HL-60/S4 (cell line): ENCODE results near the gene TOX4.
"Not testable (repeated sequence)": the region's sequence is repeated elsewhere in the genome, so short reads cannot be mapped to it uniquely, and the experiment has no call there.

ENCODE experiments used
- in situ Hi-C: fragments of 300-500 bp; cut with MboI; formaldehyde crosslinking; loops from 2 replicates; pipeline ENCODE4 v1.14.3; 2022; ENCODE audit warnings: low sequenced_read_pairs

Gene TOX4

DNA sequence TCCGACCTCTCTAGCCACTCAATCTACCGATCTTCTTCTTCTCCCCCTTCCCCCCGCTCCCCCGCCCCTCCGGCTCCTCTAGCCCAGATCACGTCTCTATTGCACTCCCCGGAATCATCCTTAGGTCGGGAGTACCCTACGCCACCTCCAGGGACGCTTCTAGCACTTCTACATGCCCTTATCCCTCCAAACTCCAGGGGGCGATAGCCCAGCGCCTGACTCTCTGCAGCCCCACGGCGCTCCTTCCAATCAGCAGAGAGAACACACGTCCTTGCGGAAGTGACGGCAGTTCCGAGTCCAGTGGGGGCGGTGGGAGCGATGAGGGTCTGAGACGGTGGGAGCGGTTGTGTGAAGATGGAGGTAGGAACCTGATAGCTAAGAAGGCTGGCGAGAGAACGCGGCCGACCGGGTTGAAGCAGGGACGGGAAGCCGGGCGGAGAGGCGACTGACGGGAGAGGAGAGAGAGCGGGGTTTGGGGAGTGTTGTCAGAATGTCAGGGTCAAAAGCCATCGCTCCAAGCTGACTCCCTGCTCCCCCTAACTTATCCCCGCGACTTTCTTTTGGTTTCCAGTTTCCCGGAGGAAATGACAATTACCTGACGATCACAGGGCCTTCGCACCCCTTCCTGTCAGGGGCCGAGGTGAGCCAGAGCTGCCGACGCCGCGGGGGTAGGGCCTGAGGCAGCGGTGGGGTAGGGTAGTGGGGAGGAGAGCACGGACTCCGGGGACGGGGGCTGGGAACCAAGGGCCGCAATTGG lies at the start of gene TOX4, which contains the start of gene RAB2B:
TOX4 (plus strand) TSS at position 271 of the 757 bp plus-strand sequence; CDS start at position 355, 84 bp downstream.
RAB2B (minus strand) TSS at position 35 of the 757 bp plus-strand sequence. CDS start 87 bp downstream, outside the sequence.
- in situ Hi-C loops: no loop called here

GRCh38 chr14:21428930-21429329 lies 48.1 kb upstream of the TOX4 start:
- in situ Hi-C loops: no loop called here

GRCh38 chr14:21431126-21431525 lies 45.9 kb upstream of the TOX4 start:
- in situ Hi-C loops: no loop called here

DNA sequence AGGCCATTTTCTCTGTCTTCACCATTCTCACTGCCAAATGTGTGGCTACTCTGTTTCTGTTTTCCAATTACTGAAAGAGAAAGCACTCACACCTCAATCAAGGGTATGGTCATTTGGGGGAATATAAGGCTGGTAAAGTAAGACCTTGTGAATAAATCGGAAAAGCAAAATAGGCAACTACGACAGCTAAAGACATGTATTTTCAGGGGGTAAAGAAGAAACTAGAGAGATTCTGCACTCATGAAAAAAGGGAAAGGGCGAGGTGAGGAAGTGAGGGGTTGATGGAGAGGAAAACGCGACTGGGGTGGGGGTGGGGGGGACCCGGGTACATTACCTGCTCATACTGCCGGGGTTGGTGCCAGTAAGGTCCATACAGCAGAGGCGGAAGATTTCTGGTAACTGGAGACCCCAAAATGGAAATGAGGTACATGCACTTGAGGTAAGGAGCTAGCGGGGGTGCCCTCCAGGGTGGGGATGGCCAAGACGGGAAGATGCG lies 40.4 kb upstream of the TOX4 start:
- in situ Hi-C loops: no loop called here

- in situ Hi-C loops: no loop called here
Observed at GRCh38 chr14:21437063-21437901, 39.7 kb upstream of the TOX4 start.

DNA sequence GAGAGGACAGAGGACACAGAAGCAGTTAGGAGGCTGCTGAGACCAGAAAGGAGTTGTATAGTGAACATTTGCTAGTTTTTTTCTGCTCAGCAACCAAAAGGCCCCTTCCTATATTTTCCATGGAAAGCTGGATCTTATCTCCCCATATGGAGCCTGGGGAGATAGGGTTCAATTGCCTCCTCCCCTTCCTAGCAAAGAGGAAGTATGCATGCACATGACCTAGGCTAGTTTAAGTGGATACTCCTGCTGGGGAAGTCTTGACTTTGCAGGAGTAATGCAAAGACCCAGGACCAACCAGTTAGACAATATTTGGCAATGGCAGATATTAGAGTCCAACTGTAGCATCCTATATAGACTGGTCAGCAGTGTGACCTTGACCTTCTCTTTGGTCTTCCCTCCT lies 36.1 kb upstream of the TOX4 start:
- in situ Hi-C loops: no loop called here

- in situ Hi-C loops: not testable (repeated sequence)
Observed at GRCh38 chr14:21442657-21443056, 34.3 kb upstream of the TOX4 start.

- in situ Hi-C loops: no loop called here
Observed at GRCh38 chr14:21449899-21450216, 27.1 kb upstream of the TOX4 start.

DNA sequence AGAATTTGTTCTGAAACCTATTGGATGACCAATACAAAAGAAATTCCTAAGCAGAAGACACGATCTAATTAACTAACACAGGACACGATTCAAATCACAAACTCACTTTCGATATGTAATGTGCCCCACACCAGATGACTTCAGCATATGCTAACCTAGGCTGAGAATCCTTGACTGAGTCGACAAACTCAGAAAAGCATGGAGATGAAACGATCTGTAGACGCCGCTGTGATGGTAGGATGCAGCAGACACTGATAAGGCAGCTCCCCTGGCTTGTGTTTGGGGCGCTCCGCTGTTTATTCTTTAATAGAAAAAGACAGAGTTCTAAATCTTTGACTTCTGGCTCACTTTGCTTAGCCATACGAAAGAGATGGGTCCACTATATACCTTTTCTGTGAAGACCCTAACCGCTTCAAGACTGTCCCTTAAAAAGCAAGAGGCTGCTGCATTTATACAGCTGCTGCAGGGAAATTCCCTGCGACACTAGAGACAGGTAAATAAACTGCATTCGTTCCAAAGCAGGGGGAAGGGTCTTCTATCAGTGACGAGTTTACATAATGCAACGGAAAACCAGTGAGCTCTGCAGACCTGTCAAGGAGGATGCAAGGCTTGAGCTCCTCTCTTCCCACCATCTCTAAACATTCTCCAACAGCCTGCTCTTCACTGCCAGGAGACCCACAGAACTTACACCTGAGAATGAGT lies 22.0 kb upstream of the TOX4 start:
- in situ Hi-C loops: no loop called here

DNA sequence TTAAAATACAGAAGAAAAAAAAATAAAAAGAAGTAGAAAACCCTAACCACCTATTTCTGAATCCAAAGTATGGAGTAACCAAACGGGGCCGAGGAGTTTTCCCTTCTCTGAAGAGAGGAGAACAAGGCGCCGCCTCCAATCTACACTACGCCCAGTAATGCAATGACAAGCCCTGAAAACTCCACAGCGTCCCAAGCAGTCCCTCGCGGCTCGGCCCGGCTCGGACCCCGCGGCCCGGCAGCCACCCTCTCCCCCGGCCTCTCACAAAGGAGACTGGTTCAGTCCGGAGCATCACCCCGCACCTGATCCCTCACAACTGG lies 21.4 kb upstream of the TOX4 start:
- in situ Hi-C loops: no loop called here

- in situ Hi-C loops: no loop called here
Observed at GRCh38 chr14:21455912-21456667, 20.9 kb upstream of the TOX4 start, which contains the start of gene CHD8. TSS of gene CHD8 (minus strand) at chr14:21456123. CDS start at chr14:21431643, 24,480 bp downstream.

DNA sequence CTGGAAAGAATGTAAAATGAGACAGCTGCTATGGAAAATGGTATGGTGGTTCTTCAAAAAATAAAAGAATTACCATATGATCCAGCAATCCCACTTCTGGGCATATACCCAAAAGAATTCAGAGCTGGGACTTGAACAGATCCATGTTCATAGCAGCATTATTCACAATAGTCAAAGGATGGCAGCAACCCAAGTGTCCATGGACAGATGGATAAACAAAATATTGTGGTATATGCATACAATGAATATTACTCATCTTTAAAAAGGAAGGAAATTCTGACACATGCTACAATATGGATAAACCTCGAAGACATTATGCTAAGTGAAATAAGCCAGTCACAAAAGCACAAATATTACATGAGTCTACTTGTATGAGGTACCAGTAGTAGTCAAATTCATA lies 9.4 kb upstream of the TOX4 start:
- in situ Hi-C loops: no loop called here

DNA sequence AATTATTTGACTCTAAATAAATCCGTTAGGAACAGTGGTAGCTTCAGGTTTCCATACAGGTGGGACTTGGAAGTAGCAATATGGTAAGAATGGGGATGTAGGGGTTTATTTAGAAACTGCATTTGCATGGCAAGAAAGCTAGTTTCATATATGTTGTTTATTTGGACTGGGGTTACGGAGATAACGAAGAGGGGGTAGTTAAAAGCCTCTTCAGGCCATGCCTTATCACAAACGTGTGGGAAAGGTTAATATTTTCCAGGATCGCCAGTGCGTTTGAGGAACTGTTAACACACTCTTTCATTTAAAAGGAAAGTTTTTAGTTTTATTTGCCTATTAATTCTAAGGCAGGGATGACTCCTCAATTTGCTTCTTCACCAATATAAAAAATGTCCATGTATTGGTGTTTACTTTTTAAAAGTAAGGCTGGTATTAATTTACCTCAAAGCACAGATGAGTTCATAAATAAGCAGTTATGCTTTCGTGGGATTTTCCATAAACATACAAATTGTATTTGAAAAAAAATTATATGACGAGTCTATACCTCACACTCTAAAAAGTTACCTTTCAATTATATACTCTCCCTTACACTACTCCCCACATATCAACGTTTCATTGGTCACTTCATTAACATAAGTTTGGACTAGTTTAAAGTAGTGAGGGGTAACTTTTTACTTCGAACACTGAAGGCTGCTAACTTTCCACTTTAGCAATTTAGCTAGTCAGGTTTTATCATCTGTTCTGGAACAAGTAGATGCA lies 1.1 kb upstream of the TOX4 start:
- in situ Hi-C loops: no loop called here

GRCh38 chr14:21476523-21476924 lies 471 bp upstream of the TOX4 start:
- in situ Hi-C loops: no loop called here

- in situ Hi-C loops: no loop called here
Observed at GRCh38 chr14:21486640-21487087, 9.7 kb downstream of the TOX4 start.

GRCh38 chr14:21494902-21495762 lies 18.1 kb downstream of the TOX4 start:
- in situ Hi-C loops: no loop called here

DNA sequence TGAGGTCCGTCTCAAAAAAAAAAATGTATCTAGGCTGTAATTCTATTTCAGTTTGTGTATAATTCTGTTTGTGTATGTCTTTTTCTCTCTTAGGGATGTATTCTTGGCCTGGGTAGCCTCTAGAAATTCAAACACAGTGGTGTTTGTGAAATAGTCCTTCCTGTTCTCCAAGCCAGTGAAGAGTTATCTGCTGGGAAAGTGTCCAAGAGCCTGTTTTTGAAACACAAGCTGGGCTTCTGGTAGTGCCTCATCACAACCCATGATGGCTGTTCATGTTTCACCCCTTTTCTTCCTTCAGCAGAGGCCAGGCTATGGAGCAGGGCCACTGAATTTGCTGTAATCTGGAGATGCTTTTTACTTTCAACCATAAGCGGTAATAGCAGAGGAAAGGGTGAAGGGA lies 19.5 kb downstream of the TOX4 start:
- in situ Hi-C loops: no loop called here

GRCh38 chr14:21498540-21499526 lies 21.8 kb downstream of the TOX4 start:
- in situ Hi-C loops: no loop called here
